ENCODE measurements around the gene IL1RN.

Gene IL1RN

DNA sequence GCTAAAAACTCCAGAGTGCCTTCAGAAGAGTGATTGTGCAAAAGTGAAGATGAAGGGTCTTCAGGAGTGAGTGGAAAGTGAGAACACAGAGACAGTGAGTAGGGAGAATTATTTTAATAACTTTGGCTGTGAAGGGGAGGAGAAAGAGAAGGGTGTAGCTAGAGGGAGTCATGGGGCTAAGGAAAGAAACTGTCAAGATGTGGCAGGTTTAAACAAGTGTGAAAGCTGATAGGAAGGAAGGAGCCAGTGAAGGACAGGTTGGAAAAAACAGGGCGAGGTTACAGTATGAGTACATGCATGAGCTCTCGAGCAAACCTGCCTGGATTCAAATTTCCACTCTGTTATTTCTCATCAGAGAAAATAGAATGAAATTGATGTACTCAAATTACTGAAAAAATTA, 41.9 kb upstream of the IL1RN start:
- no peak overlapping the region for H2BK5ac ChIP-seq (ENCODE audit: low read depth, low read length, poor library complexity, severe bottlenecking)
- no peak overlapping the region for H4K8ac ChIP-seq (ENCODE audit: low read length)
- no peaks in the 10 kb centered on the region for H3K79me1 ChIP-seq (replicated peaks; ENCODE audit: low read length, poor library complexity, severe bottlenecking)
- peaks cover 12 to 58% of the 10 kb centered on the region in 2 experiments for H3K27me3 ChIP-seq (ENCODE audit: control insufficient read depth in 1 of 2, insufficient read depth in 1 of 2, low read length in 2 of 2)
- no peak overlapping the region for H3K4me3 ChIP-seq (ENCODE audit: insufficient read depth in 1 of 2, low read depth in 1 of 2, low read length in 2 of 2)
- H2AK5ac ChIP-seq (ENCODE audit: low read length, severe bottlenecking): no peak overlapping the region
- H3K27ac ChIP-seq (ENCODE audit: low read length, poor library complexity, severe bottlenecking): no peak overlapping the region
- no peak overlapping the region for H2AFZ ChIP-seq (ENCODE audit: low read depth, low read length)
- DNase-seq: no peak
- WGBS: no CpG with 5 or more reads among the region's 2 CpGs
- no peak overlapping the region for H2BK120ac ChIP-seq (ENCODE audit: low read depth, low read length)
- no peak overlapping the region for H3K23ac ChIP-seq (ENCODE audit: low read length in 2 of 2)
- no peaks in the 10 kb centered on the region for H3K4me1 ChIP-seq (ENCODE audit: control insufficient read depth, insufficient read depth, low read depth, low read length)
- no peak overlapping the region for H3K18ac ChIP-seq (ENCODE audit: low read depth in 1 of 2, low read length in 2 of 2)
- no peak overlapping the region for H3K4me2 ChIP-seq (ENCODE audit: low read length, poor library complexity, severe bottlenecking)
- no peak overlapping the region for H2BK15ac ChIP-seq (ENCODE audit: low read depth, poor library complexity, severe bottlenecking)
- H3K36me3 ChIP-seq (ENCODE audit: control insufficient read depth in 1 of 2, insufficient read depth in 2 of 2, low read depth in 1 of 2, low read length in 2 of 2): no peaks in the 10 kb centered on the region
- H4K91ac ChIP-seq (ENCODE audit: low read length): no peak overlapping the region
- H3K4ac ChIP-seq (ENCODE audit: low read depth in 1 of 2, low read length in 2 of 2): no peak overlapping the region
- no peak overlapping the region for H2BK12ac ChIP-seq (ENCODE audit: low read length in 2 of 2)
- H3K9ac ChIP-seq (ENCODE audit: low read length): no peak overlapping the region
- no peak overlapping the region for H3K14ac ChIP-seq (ENCODE audit: low read length in 2 of 2)
- H3K9me3 ChIP-seq (ENCODE audit: control insufficient read depth, low read length): no peaks in the 10 kb centered on the region

DNA sequence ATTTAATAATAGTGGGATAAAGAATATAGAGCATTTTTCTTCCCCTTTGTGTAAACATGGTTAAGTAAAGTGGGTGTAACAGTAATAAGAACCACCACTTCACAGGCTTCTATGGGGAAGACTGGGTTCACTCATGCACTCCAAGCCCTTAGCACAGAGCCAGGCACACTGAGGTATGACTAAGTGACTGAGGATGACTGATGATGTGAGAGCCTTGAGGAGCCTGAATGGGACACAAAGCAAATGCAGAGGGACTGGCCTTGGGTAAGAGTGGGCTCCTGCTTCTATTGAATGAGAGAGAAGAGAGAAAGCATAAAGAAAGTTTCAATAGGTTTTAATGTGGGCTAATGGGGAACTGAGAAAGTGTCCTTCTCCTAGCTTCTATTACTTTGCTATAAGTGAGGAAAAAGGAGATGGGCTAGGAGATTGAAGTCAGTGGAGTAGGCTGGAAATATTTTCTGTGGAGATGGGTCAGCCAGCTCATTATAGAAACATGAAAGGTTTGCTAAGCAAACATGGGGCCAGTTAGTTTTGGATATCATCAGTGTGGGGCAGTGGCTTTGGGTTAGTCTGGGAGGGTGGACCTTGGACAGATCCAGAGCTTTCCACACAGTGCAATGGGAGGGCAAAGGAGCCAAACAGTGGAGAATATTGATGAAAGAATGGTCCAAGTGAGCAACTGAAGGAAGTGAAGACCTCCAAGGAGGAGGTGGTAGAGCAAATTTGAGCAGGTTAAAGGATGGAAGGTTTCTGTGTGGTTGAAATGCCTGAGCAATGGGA, 39.0 kb upstream of the IL1RN start:
- Histone ChIP-seq H3K18ac (ENCODE audit: low read depth in 1 of 2, low read length in 2 of 2) (no peak overlapping the region), H3K14ac (ENCODE audit: low read length in 2 of 2) (no peak overlapping the region), H2AK5ac (ENCODE audit: low read length, severe bottlenecking) (no peak overlapping the region), H3K27me3 (ENCODE audit: control insufficient read depth in 1 of 2, insufficient read depth in 1 of 2, low read length in 2 of 2) (peaks cover 26 to 55% of the 10 kb centered on the region in 2 experiments), H2AFZ (ENCODE audit: low read depth, low read length) (no peak overlapping the region), H4K91ac (ENCODE audit: low read length) (no peak overlapping the region), H3K4me3 (ENCODE audit: insufficient read depth in 1 of 2, low read depth in 1 of 2, low read length in 2 of 2) (no peak overlapping the region), H4K8ac (ENCODE audit: low read length) (no peak overlapping the region), H3K4ac (ENCODE audit: low read depth in 1 of 2, low read length in 2 of 2) (no peak overlapping the region), H3K9ac (ENCODE audit: low read length) (no peak overlapping the region), H3K79me1 (replicated peaks; ENCODE audit: low read length, poor library complexity, severe bottlenecking) (no peaks in the 10 kb centered on the region), H3K23ac (ENCODE audit: low read length in 2 of 2) (no peak overlapping the region), H3K9me3 (ENCODE audit: control insufficient read depth, low read length) (no peaks in the 10 kb centered on the region), H3K36me3 (ENCODE audit: control insufficient read depth in 1 of 2, insufficient read depth in 2 of 2, low read depth in 1 of 2, low read length in 2 of 2) (no peaks in the 10 kb centered on the region), H2BK120ac (ENCODE audit: low read depth, low read length) (no peak overlapping the region), H2BK5ac (ENCODE audit: low read depth, low read length, poor library complexity, severe bottlenecking) (no peak overlapping the region), H2BK12ac (ENCODE audit: low read length in 2 of 2) (no peak overlapping the region), H3K4me2 (ENCODE audit: low read length, poor library complexity, severe bottlenecking) (no peak overlapping the region), H3K4me1 (ENCODE audit: control insufficient read depth, insufficient read depth, low read depth, low read length) (no peaks in the 10 kb centered on the region), H3K27ac (ENCODE audit: low read length, poor library complexity, severe bottlenecking) (no peak overlapping the region), H2BK15ac (ENCODE audit: low read depth, poor library complexity, severe bottlenecking) (no peak overlapping the region)
- no peak for DNase-seq

DNA sequence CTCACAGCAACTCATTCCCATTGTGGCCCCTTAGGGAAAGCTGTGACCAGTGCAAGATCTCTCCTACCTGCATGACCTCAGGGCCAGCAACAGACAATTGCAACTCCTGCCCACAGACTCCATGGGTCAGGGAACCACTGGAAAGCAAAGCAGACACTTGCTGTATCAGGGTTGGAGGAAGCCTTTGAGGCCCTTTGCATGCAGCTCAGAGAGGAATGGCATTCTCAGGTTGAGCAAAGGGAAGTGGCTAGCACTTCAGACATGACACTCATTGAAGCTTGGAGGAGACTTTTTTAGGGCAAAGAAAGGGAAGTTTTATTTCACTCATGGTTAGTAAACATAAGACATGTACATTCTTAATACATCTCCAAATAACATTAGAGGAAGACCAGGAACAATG, 37.5 kb upstream of the IL1RN start:
- Histone ChIP-seq H3K4me1 (ENCODE audit: control insufficient read depth, insufficient read depth, low read depth, low read length) (no peaks in the 10 kb centered on the region), H2BK120ac (ENCODE audit: low read depth, low read length) (no peak overlapping the region), H3K9ac (ENCODE audit: low read length) (no peak overlapping the region), H3K36me3 (ENCODE audit: control insufficient read depth in 1 of 2, insufficient read depth in 2 of 2, low read depth in 1 of 2, low read length in 2 of 2) (no peaks in the 10 kb centered on the region), H3K23ac (ENCODE audit: low read length in 2 of 2) (no peak overlapping the region), H3K27ac (ENCODE audit: low read length, poor library complexity, severe bottlenecking) (no peak overlapping the region), H2AK5ac (ENCODE audit: low read length, severe bottlenecking) (no peak overlapping the region), H2BK5ac (ENCODE audit: low read depth, low read length, poor library complexity, severe bottlenecking) (no peak overlapping the region), H3K4ac (ENCODE audit: low read depth in 1 of 2, low read length in 2 of 2) (no peak overlapping the region), H2AFZ (ENCODE audit: low read depth, low read length) (no peak overlapping the region), H3K27me3 (ENCODE audit: control insufficient read depth in 1 of 2, insufficient read depth in 1 of 2, low read length in 2 of 2) (peaks cover 29 to 51% of the 10 kb centered on the region in 2 experiments), H3K14ac (ENCODE audit: low read length in 2 of 2) (no peak overlapping the region), H2BK15ac (ENCODE audit: low read depth, poor library complexity, severe bottlenecking) (no peak overlapping the region), H3K4me2 (ENCODE audit: low read length, poor library complexity, severe bottlenecking) (no peak overlapping the region), H3K4me3 (ENCODE audit: insufficient read depth in 1 of 2, low read depth in 1 of 2, low read length in 2 of 2) (no peak overlapping the region), H4K8ac (ENCODE audit: low read length) (no peak overlapping the region), H4K91ac (ENCODE audit: low read length) (no peak overlapping the region), H3K9me3 (ENCODE audit: control insufficient read depth, low read length) (peaks cover 3% of the 10 kb centered on the region), H2BK12ac (ENCODE audit: low read length in 2 of 2) (no peak overlapping the region), H3K18ac (ENCODE audit: low read depth in 1 of 2, low read length in 2 of 2) (no peak overlapping the region), H3K79me1 (replicated peaks; ENCODE audit: low read length, poor library complexity, severe bottlenecking) (no peaks in the 10 kb centered on the region)
- DNase-seq: no peak

DNA sequence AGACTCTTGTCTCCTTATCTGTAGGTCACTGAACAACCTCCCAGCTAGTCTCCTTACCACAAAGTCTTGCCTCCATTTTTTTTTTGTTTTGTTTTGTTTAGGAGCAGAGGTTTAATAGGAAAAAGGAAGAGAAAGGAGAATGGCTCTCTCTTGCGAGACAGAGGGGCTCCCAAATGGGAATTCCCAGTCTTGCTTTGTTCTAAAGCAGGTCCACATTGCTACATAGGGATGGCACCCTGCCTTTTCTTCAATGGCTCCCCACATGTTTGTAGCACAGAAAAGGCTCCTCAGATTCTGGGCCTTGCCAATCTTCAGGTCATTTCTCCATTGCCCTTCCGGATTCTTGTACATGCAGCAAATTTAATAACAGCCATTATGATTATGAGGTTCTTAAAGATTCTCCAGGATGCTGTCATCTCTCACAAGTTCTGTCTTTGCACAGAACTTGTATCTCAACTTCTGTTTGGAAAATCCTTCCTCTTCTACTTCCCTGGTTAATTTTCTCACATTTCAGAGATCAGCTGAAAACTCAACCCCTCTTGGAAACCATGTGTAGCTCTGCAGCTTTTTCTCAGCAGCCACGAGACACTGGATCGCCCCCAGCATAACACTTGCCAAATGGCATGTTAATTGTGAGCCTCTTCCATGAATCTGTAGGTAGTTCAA, 36.0 kb upstream of the IL1RN start:
- Histone ChIP-seq H2BK15ac (ENCODE audit: low read depth, poor library complexity, severe bottlenecking) (no peak overlapping the region), H3K23ac (ENCODE audit: low read length in 2 of 2) (no peak overlapping the region), H3K9ac (ENCODE audit: low read length) (no peak overlapping the region), H3K14ac (ENCODE audit: low read length in 2 of 2) (no peak overlapping the region), H3K27me3 (ENCODE audit: control insufficient read depth in 1 of 2, insufficient read depth in 1 of 2, low read length in 2 of 2) (peaks cover 29 to 48% of the 10 kb centered on the region in 2 experiments), H3K4ac (ENCODE audit: low read depth in 1 of 2, low read length in 2 of 2) (no peak overlapping the region), H3K27ac (ENCODE audit: low read length, poor library complexity, severe bottlenecking) (no peak overlapping the region), H2BK5ac (ENCODE audit: low read depth, low read length, poor library complexity, severe bottlenecking) (no peak overlapping the region), H3K9me3 (ENCODE audit: control insufficient read depth, low read length) (peaks cover 5% of the 10 kb centered on the region), H2AFZ (ENCODE audit: low read depth, low read length) (no peak overlapping the region), H3K79me1 (replicated peaks; ENCODE audit: low read length, poor library complexity, severe bottlenecking) (no peaks in the 10 kb centered on the region), H4K91ac (ENCODE audit: low read length) (no peak overlapping the region), H2BK120ac (ENCODE audit: low read depth, low read length) (no peak overlapping the region), H3K4me3 (ENCODE audit: insufficient read depth in 1 of 2, low read depth in 1 of 2, low read length in 2 of 2) (no peak overlapping the region), H3K4me1 (ENCODE audit: control insufficient read depth, insufficient read depth, low read depth, low read length) (no peaks in the 10 kb centered on the region), H2AK5ac (ENCODE audit: low read length, severe bottlenecking) (no peak overlapping the region), H3K4me2 (ENCODE audit: low read length, poor library complexity, severe bottlenecking) (no peak overlapping the region), H3K36me3 (ENCODE audit: control insufficient read depth in 1 of 2, insufficient read depth in 2 of 2, low read depth in 1 of 2, low read length in 2 of 2) (no peaks in the 10 kb centered on the region), H2BK12ac (ENCODE audit: low read length in 2 of 2) (no peak overlapping the region), H4K8ac (ENCODE audit: low read length) (no peak overlapping the region), H3K18ac (ENCODE audit: low read depth in 1 of 2, low read length in 2 of 2) (no peak overlapping the region)
- WGBS: 62% methylated on average over 4 of the region's 4 CpGs
- no peak for DNase-seq

Measured in mesenchymal stem cell (in vitro differentiated cells and primary cell).